GM21447 (cell line): ENCODE results near the gene AGPS.
"Not testable (repeated sequence)": the region's sequence is repeated elsewhere in the genome, so short reads cannot be mapped to it uniquely, and the experiment has no call there.

Experiments
- ATAC-seq: cut with Tn5 transposase; IDR thresholded peaks from one replicate; pipeline ENCODE4 v1.9.1; 2021; ENCODE audit not compliant: unreplicated experiment

Gene AGPS

DNA sequence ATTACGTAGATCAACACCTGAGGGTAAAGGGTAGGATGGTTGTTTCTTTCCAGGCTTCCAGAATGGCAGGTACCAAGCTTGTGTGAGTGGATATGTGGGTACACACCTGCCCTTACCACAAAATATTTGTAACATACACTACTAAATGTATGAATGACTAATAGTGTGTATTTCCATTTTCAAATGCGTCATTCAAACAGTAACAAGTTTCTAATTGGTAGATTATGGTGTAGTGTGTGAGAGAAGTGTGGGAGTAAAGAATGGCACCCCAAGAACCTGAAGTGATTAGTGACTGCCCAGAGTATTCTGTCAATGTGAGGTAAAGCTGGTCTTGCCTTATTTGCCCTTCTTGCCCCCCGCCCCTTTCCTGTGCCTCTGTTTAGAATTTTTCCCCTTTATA, 21.1 kb downstream of the AGPS start:
- no peak for ATAC-seq

DNA sequence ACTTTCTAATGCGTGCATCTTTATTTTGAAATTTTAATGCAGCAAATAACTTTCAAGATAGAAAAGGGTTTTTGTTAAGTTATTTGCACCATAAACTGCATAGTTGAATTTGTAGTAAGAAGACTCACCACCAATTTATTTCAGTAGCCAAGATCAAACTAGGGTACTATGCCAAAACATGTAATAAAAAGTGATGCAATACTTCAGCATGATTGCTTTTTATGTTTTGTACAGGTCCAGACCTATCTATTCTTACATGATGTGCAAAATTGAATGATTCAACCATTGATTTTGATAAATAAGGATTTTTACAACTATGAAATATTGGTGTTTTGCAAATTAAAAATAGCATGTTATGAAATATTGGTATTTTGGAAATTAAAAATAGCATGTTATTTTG, 26.7 kb downstream of the AGPS start:
- ATAC-seq = no peak

DNA sequence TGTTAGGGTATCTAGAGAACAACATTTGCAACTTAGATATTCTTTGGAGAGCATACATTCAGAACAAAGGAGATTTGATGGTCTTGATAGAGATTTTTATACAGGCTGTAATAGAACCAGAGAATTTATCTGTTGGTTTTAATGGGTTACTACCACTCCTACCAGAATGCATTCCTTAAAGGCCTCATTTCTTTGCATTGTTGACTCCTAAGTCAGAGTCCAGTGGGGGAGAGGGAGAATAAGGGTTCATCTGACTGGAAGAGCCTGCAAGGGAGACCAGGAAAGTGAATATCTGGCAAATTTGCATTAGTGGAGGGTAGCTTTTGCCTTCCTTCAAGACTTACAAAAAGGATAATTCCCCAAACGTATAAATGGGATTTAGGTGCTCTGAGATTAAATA, 29.7 kb downstream of the AGPS start:
- ATAC-seq = no peak

DNA sequence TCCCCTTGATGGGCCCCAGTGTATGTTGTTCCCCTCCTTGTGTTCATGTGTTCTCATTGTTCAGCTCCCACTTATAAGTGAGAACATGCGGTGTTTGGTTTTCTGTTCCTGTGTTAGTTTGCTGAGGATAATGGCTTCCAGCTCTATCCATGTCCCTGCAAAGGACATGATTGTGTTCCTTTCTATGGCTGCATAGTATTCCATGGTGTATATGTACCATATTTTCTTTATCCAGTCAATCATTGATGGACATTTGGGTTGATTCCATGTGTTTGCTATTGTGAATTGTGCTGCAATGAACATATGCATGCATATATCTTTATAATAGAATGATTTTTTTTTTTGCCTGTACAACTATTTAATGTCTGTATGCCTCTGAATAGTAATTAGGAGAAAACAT, 31.5 kb downstream of the AGPS start:
- ATAC-seq = not testable (repeated sequence)

DNA sequence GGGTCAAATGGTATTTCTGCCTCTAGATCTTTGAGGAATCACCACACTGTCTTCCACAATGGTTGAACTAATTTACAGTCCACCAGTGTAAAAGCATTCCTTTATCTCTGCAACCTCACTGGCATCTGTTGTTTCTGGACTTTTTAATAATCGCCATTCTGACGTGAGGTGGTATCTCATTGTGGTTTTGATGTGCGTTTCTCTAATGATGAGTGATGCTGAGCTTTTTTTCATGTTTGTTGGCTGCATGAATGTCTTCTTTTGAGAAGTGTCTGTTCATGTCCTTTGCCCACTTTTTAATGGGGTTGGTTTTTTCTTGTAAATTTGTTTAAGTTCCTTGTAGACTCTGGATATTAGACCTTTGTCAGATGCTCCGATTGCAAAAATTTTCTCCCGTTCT, 32.0 kb downstream of the AGPS start:
- not testable (repeated sequence) for ATAC-seq

DNA sequence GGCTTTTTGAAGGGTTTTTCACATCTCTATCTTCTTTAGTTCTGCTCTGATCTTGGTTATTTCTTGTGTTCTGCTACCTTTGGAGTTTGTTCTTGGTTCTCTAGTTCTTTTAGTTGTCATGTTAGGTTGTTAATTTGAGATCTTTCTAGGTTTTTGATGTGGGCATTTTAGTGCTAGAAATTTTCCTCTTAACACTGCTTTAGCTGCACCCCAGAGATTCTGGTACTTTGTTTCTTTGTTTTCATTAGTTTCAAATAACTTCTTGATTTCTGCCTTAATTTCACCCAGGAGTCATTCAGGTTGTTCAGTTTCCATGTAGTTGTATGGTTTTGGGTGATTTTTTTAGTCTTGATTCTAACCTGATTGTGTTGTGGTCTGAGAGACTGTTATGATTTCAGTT, 34.7 kb downstream of the AGPS start:
- no peak for ATAC-seq

DNA sequence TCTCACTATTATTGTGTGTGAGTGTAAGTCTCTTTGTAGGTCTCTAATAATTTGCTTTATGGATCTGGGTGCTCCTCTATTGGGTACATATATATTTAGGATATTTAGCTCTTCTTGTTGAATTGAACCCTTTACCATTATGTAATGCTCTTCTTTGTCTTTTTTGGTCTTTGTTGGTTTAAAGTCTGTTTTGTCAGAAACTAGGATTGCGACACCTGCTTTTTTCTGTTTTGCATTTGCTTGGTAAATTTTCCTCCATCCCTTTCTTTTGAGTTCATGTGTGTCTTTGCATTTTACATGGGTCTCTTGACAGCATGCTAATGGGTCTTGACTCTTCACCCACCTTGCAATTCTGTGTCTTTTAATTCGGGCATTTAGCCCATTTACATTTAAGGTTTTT, 35.4 kb downstream of the AGPS start:
- ATAC-seq = not testable (repeated sequence)

DNA sequence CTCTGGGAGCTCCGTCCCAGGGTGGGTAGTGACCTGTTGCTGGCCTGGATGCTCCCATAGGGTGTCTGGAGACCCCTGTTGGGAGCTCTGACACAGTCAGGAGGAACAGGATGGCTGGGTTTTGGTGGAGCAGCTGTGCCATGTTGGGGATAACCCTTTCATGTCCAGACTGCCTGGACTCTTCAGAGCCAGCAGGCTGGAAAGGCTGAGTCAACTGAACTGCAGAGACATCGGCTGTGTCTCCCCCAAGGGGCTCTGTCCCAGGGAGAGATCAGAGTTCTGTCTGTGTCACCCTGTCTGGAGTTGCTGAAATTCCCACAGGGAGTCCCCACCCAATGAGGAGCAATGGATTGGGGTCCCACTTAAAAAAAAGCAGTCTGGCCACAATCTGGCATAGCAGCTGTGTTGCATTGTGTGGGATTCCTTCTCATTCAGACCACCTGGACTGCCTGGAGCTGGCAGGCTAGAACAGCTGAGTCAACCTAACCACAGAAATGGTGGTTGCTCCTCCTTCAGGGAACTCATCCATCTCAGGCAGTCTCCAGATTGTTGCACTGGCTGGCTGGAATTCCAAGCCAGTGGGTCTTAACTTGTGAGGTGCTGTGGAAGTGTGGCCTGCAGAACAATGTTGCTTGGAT, 37.2 kb downstream of the AGPS start:
- ATAC-seq = no peak

DNA sequence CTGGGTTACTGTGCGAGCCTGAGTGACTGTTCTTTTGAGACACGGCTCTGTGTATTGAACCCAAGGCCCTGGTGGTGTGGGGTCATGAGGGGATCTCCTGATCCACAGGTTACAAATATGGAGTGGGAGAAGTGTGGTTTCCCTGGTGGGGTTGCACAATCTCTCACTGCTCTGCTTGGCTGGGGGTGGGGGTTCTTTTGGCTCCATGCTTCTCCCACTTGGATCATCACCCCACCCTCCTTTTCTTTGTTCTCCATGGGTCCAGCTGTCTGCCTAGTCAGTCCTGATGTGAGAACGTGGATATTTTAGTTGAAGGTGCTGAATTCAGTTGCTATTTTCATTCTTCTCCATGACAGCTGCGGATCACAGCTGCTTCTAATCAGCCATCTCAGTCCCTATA, 37.8 kb downstream of the AGPS start:
- no peak for ATAC-seq

DNA sequence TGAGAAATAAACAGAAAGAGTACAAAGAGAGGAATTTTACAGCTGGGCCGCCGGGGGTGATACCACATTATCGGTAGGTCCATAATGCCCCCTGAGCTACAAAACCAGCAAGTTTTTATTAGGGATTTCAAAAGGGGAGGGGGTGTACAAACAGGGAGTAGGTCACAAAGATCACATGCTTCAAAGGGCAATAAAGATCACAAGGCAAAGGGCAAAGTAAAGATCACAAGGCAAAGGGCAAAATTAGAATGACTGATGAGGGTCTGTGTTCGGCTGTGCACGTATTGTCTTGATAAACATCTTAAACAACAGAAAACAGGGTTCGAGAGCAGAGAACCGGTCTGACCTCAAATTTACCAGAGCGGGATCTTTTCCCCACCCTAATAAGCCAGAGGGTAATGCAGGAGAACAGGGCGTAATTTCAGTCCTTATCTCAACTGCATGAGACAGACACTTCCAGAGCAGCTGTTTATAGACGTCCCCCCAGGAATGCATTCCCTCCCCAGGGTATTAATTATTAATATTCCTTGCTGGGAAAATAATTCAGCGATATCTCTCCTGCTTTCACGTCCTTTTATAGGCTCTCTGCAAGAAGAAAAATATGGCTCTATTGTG, 38.6 kb downstream of the AGPS start:
- ATAC-seq = not testable (repeated sequence)

DNA sequence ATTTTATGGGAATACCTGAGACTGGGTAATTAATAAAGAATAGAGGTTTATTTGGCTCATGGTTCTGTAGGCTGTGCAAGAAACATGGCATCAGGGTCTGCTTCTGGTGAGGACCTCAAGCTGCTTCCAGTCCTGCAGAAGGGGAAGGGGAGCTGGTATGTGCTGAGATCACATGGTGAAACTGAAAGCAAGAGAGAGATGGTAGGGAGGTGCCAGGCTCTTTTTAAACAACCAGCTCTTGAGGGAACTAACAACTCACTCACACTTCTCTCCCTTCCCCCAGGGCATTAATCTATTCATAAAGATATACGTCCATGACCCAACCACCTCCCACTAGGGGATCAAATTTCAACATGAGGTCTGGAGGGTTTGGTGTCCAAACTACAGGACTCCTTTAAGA, 40.1 kb downstream of the AGPS start:
- ATAC-seq = no peak

DNA sequence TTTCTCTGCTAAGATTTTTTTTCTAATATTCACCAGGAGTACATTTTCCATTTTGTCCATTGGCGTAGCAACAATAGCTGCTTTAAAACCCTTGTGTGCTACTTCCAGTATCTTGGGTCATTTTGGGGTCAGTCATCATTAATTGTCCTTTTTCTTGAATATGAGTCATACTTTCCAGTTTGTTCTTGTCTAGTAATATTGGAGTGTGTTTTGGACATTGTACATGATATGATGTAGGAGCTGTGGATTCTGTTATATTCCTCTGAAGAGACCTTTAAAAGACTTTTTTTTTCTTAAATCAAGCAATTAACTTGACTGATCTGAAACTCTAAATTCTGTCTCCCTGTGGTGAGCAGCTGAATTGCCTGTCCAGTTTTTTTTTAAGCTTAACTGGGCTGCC, 40.8 kb downstream of the AGPS start:
- no peak for ATAC-seq

DNA sequence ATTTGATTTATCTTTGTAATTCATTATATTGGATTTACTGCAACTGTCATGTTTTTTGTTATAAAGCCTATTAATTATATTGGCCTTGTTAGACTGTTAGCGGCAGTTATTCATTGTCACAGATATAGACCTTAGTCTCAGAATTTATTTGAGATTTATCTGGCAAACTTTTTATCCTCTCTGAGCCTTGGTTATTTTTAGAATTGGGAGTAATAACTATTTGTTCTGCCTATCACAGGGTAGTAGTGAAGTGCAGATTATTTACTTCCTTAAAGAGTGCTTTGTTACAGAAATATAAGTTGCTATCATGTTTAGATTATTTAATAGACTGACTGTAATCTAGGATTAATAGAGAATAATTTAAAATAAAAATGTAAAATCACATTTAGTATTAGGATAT, 41.9 kb downstream of the AGPS start:
- no peak for ATAC-seq

DNA sequence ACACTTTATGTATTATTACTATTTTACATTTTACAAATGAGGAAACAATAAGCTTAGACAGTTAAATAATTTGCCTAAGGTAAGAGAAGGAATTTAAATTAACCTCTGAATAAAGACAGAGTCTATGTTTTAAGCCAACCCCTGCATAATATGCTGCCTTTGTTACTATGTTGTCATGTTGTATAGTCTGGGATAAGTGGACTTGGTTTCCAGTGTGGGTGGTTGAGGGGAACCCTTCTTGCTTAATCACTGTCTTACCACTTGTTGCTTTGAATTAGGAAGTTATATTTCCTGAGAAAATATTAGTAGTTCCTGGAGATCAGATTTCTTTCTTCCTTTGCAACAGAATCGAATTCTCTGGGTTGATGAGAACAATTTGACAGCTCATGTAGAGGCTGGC, 52.6 kb downstream of the AGPS start:
- ATAC-seq = no peak

DNA sequence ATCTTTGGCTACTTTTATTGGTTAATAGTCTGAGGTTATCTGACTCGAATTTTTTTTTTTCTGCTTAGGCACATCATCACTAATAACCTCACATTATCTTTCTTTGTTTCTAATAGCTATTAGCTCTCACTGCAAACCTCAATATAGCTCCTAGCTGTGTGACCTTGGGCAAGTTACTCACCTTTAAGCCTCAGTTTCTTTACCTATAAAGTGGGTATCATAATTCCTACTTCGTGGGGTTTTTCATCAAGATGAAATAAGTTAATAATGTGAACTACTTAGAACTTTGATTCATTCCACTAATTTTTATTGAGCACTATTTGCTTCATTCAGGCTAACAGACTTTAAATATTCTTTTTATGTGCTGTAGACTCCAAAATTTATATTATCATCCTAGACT, 55.5 kb downstream of the AGPS start:
- no peak for ATAC-seq

DNA sequence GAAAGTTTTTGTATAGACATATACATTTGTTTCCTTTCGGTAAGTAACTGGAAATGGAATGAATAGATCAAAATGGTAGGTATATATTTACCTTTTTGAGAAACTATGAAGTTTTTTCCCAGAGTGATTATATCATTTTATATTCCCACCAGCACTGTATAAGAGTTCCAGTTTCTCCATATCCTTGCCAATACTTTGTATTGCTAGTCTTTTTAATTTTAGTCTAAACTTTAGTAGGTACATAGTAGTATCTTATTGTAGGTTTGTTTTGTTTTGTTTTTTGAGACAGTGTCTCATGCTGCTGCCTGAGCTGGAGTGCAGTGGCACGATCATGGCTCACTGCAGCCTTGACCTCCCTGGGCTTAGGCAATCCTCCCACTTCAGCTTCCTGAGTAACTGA, 56.6 kb downstream of the AGPS start:
- ATAC-seq = no peak

DNA sequence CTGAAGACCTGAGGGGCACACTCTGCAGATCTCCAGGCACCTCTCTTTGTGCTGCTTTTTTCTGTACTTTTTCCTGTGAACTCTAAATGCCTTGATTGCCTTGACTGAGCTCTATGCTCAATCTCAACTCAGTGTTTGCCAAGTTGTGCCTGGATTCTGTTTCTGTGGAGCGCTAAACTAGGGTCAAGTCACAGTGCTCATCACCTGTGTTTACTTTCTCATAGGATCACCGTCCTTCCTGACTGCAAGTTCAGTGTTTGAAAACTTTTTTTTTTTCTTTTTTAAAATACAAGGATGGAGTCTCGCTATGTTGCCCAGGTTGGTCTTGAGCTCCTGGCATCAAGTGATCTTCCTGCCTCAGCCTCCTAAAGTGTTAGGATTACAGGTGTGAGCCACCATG, 62.6 kb downstream of the AGPS start:
- no peak for ATAC-seq

DNA sequence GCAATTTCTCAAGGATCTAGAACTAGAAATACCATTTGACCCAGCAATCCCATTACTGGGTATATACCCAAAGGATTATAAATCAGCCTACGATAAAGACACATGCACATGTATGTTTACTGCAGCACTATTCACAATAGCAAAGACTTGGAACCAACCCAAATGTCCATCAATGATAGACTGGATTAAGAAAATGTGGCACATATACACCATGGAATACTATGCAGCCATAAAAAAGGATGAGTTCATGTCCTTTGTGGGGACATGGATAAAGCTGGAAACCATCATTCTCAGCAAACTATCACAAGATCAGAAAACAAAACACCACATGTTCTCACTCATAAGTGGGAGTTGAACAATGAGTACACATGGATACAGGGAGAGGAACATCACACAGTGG, 67.2 kb downstream of the AGPS start:
- ATAC-seq = not testable (repeated sequence)

DNA sequence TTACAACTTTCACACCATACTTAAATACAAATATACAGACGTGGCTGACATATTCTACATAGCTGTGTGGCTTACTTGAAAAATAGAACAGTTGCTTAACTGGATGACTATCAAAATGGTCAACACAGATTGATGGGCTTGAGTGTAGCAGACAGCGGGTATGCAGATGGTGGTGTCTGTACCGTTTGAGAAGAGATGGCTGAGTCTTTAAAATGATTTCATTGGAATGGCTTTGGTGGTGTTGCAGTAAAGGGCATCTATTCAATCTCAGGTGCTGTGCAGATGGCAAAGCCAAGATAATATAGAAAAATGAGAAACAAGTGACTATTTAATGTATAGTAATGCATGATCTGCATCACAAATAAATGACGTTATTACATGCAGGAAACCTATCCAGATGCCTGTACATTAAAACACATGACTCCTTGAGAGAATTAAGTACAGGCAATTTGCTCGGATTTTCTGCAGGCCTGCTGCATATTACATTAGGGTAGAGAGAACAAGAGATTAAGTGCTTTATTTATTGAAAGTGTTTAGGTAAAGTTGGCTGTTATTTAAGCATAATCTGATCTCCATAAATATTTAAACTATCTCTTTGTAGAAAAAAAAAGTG, 68.5 kb downstream of the AGPS start:
- no peak for ATAC-seq

DNA sequence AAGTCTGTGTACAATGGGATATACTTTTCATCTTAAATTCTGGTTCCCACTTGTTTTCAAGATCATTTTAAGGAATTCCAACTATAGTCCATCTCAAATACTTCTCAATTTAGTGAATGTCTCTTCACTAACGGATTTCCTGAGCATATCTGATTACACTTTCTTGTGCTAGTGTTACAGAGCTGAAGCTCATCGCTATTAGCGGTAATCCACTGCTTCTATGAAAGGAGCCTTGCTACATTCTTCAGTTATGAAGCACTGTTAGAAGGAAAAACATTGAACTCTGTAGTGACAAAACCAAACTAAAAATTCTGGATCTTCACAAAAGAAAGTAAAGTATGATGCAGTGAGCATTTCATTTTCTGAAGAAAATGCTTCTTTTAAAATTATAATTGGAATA, 72.0 kb downstream of the AGPS start:
- ATAC-seq = no peak

DNA sequence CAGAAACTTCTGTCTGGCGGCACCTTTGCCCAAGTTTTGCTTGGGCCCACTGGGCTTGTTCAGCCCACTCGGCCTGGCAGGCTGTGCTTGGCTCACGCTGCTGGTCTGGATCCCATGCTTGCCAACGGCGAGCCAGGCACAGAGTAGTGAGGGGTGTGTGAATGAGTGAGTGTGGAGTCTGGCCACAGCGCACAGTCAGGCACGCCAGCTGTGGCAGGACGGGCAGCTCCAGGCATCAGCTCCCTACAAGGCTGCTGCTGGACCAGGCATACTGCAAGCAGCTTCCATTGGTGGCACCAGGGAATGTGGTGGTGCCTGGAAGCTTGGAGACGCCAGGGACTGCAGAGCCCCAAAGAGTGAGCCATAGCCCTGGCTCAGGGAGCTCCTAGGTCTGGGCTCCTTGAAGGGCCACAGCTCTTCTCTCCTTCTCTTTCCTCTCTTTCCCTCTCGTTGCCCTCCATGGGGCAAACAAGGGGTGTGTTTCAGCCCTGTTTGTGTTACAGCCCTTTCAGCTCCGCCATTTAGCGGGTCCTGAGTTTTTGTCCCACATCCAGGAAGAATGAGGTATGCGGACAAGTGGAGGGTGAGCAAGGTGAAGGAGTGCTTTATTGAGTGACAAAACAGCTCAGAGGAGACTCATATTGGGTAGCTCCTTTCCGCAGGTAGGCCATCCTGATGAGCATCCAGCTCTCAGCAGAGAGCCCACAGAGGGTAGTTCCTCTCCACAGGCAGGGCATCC, 73.0 kb downstream of the AGPS start:
- no peak for ATAC-seq
